GM12878 (cell line): ENCODE measurements around the gene KIRREL3. TPM values are rescaled to one million over a fixed set of nuclear protein-coding genes. Genes with fewer than 3 reads are reported as not detected.

ENCODE experiments used
- ATAC-seq: fragments of 200-7000 bp; cut with Tn5 transposase; 3 replicates; pipeline ENCODE4 v1.9.1; 2020; ENCODE audit warnings: mild to moderate bottlenecking, moderate library complexity
- BruUV-seq: library from RNA; stranded (reverse); fragments of 400-500 nt; replicated peaks from 2 replicates; lab custom pipeline; 2021; lab: Mats Ljungman, UMichigan
- CTCF ChIA-PET: fragments of 300-600 bp; sonication (Branson Sonifier 250); formaldehyde crosslinking; extraction: SDS; loops from one replicate; lab custom pipeline; 2021; ENCODE audit warnings: inconsistent platforms; lab: Yijun Ruan, JAX
- POLR2A ChIA-PET: fragments of 350-600 bp; formaldehyde crosslinking; extraction: SDS; loops from one replicate; lab custom pipeline; 2021; ENCODE audit warnings: inconsistent platforms; lab: Charles Lee
- RAD21 ChIA-PET: fragments of 300-600 bp; sonication (Branson Sonifier 250); formaldehyde crosslinking; loops from one replicate; lab custom pipeline; 2023; ENCODE audit warnings: antibody characterized with exemption; ENCODE audit not compliant: unreplicated experiment; lab: Charles Lee
- SMC1A ChIA-PET: fragments of 300-600 bp; sonication (Branson Sonifier 250); formaldehyde crosslinking; loops from one replicate; lab custom pipeline; 2023; ENCODE audit not compliant: unreplicated experiment, uncharacterized antibody; lab: Charles Lee
- DNase-seq: peaks from one replicate; pipeline ENCODE4 v3.0.0-alpha.2; 2011; ENCODE audit warnings: low read depth, low spot score
- FAIRE-seq: peaks from 3 replicates; lab custom pipeline; 2011; peaks lifted over from hg19 to GRCh38; lab: Jason Lieb, UNC
- H2AFZ ChIP-seq: 2 replicates; pipeline ENCODE4 v1.6.0; 2011; ENCODE audit warnings: low read depth, low read length, control low read depth; ENCODE audit not compliant: control insufficient read depth
- H3K27ac ChIP-seq: 2 replicates; pipeline ENCODE4 v1.5.1; 2011; ENCODE audit warnings: control low read depth; ENCODE audit not compliant: control insufficient read depth, insufficient read depth
- H3K27me3 ChIP-seq, 2 experiments: replicated peaks in 1 of 2; 2 replicates each; pipeline versions ENCODE4 v1.6.0 to v1.6.1; 2011; ENCODE audit warnings: low read length in 1 of 2; ENCODE audit not compliant: control insufficient read depth in 2 of 2, insufficient read depth in 2 of 2
- H3K36me3 ChIP-seq, 2 experiments: 2 replicates each; pipeline ENCODE4 v1.5.1; 2011; ENCODE audit warnings: low read length in 1 of 2; ENCODE audit not compliant: control insufficient read depth in 2 of 2, insufficient read depth in 2 of 2
- H3K4me1 ChIP-seq: 2 replicates; pipeline ENCODE4 v1.6.1; 2011; ENCODE audit warnings: mild to moderate bottlenecking, low read length, moderate library complexity, mixed read lengths; ENCODE audit not compliant: control insufficient read depth, insufficient read depth
- H3K4me2 ChIP-seq: 2 replicates; pipeline ENCODE4 v1.6.0; 2011; ENCODE audit warnings: control low read depth; ENCODE audit not compliant: control insufficient read depth, insufficient read depth
- H3K4me3 ChIP-seq: fragments of 200-600 bp; sonication (generic); 2 replicates; pipeline ENCODE4 v1.5.1; 2016
- H3K79me2 ChIP-seq: 2 replicates; pipeline ENCODE4 v1.6.0; 2011; ENCODE audit warnings: low read length; ENCODE audit not compliant: control insufficient read depth, insufficient read depth
- H3K9ac ChIP-seq: 2 replicates; pipeline ENCODE4 v1.8.0; 2011; ENCODE audit warnings: low read length, control low read depth, mixed read lengths; ENCODE audit not compliant: control insufficient read depth, insufficient read depth
- H3K9me3 ChIP-seq: replicated peaks from 3 replicates; pipeline ENCODE4 v1.5.1; 2011; ENCODE audit warnings: mild to moderate bottlenecking, low read length; ENCODE audit not compliant: control insufficient read depth, insufficient read depth
- H4K20me1 ChIP-seq: 2 replicates; pipeline ENCODE4 v1.6.0; 2011; ENCODE audit not compliant: control insufficient read depth, insufficient read depth
- ATF2 ChIP-seq: IDR thresholded peaks from 2 replicates; pipeline ENCODE4 v1.6.1; 2012; ENCODE audit warnings: low read length, inconsistent platforms
- ATF3 ChIP-seq: IDR thresholded peaks from 2 replicates; pipeline ENCODE4 v1.6.1; 2011; ENCODE audit warnings: low read depth, mild to moderate bottlenecking, low read length, moderate library complexity, borderline replicate concordance; ENCODE audit errors: extremely low read depth
- CEBPZ ChIP-seq: fragments of 150-350 bp; IDR thresholded peaks from 2 replicates; pipeline ENCODE4 v1.6.1; 2016; ENCODE audit warnings: low read depth, low read length
- EED ChIP-seq: sonication (generic); IDR thresholded peaks from 2 replicates; pipeline ENCODE4 v1.6.1; 2016; ENCODE audit warnings: antibody characterized with exemption, low read depth
- HDAC2 ChIP-seq: fragments of 200-600 bp; sonication (generic); IDR thresholded peaks from 2 replicates; pipeline ENCODE4 v1.6.1; 2017
- MTA2 ChIP-seq: fragments of 450-650 bp; IDR thresholded peaks from 2 replicates; pipeline ENCODE4 v1.6.1; 2016; ENCODE audit warnings: low read depth, mild to moderate bottlenecking, moderate library complexity
- RELA ChIP-seq: fragments of 450-650 bp; IDR thresholded peaks from 2 replicates; pipeline ENCODE4 v1.8.0; 2014; ENCODE audit warnings: borderline replicate concordance; ENCODE audit not compliant: partially characterized antibody
- RELB ChIP-seq: fragments of 450-650 bp; IDR thresholded peaks from 2 replicates; pipeline ENCODE4 v1.6.1; 2017; ENCODE audit warnings: low read depth, mild to moderate bottlenecking, moderate library complexity
- USF2 ChIP-seq: IDR thresholded peaks from 2 replicates; pipeline ENCODE4 v1.6.1; 2011; ENCODE audit warnings: low read depth, low read length, improper control_type of control experiment, borderline replicate concordance
- WRNIP1 ChIP-seq: IDR thresholded peaks from 2 replicates; pipeline ENCODE4 v1.6.1; 2011; ENCODE audit warnings: low read depth, low read length, improper control_type of control experiment, borderline replicate concordance
- YBX1 ChIP-seq: fragments of 450-650 bp; IDR thresholded peaks from 2 replicates; pipeline ENCODE4 v1.6.1; 2016; ENCODE audit warnings: antibody characterized with exemption
- WGBS: methylation state at CpG from one replicate; pipeline ENCODE4 v1.1.6; 2016; ENCODE audit warnings: low lambda C conversion rate; ENCODE audit not compliant: insufficient replicate concordance, insufficient coverage; ENCODE audit errors: missing lambda C conversion rate; 5-methylcytosine and 5-hydroxymethylcytosine counted together
- in situ Hi-C: fragments of 300-500 bp; cut with MboI; formaldehyde crosslinking; loops from 9 replicates; pipeline ENCODE4 v1.14.3; 2018; ENCODE audit warnings: mixed read lengths
- intact Hi-C: fragments of 100-400 bp; cut with micrococcal nuclease; formaldehyde crosslinking; loops from one replicate; pipeline ENCODE4 v1.14.2; 2022; ENCODE audit not compliant: unreplicated experiment
- polyA plus RNA-seq, 11 experiments: library from polyadenylated mRNA; depleted of rRNA in 4 of 11; unstranded in 6 of 11; stranded (reverse) in 5 of 11; fragments of >200 nt; fragmentation: Nextera tagmentation in 4 of 11; fragmentation: Illumina TruSeq in 1 of 11; extraction: Ambion mirVana in 4 of 11; extraction: Trizol in 1 of 11; gene quantifications; 1 replicate in 1 of 11; 2 replicates in 10 of 11; pipeline versions ENCODE4 v1.2.1 to v1.2.3, GENCODE V29; 2011 to 2016; ENCODE audit warnings: inconsistent platforms in 2 of 11, missing spikeins in 2 of 11, low read depth in 1 of 11
- total RNA-seq, 4 experiments: library from RNA; depleted of rRNA in 3 of 4; stranded (reverse); fragments of >200 nt in 3 of 4; fragmentation: Illumina TruSeq in 1 of 4; extraction: Trizol in 1 of 4; gene quantifications; 2 replicates each; pipeline versions ENCODE4 v1.2.1 to v1.2.3, GENCODE V29; 2013 to 2021

Gene KIRREL3
- total and polyA plus RNA-seq, 10 of the 15 experiments (the other 5 are each of a cell fraction or from before 2014, with no cell fraction given), result under 0.01 TPM; not detected in 9

- POLR2A ChIA-PET, result no interaction called here
- no peak overlapping the region for H3K27ac ChIP-seq
- CTCF ChIA-PET, result no interaction called here
- FAIRE-seq (no peak), DNase-seq (no peak), ATAC-seq (no peak)
- H4K20me1 ChIP-seq, result no peaks in the 10 kb centered on the region; the same call in 1 of the 2 replicates
- intact Hi-C loops (no loop called here), in situ Hi-C loops (no loop called here)
- no peaks in the 10 kb centered on the region for H3K36me3 ChIP-seq
- WGBS, result 68% methylated on average over 13 of the region's 15 CpGs
- BruUV-seq, result no TSS peak
- H3K4me2 ChIP-seq, result no peak overlapping the region
- no peak overlapping the region for H3K9ac ChIP-seq
- RAD21 ChIA-PET, result no interaction called here
- SMC1A ChIA-PET, result no interaction called here
- no peak overlapping the region for H3K4me3 ChIP-seq
- H2AFZ ChIP-seq, result no peak overlapping the region
- H3K4me1 ChIP-seq, result peaks cover 3% of the 10 kb centered on the region; the same call in 1 of the 2 replicates
- H3K79me2 ChIP-seq, result no peaks in the 10 kb centered on the region
- H3K9me3 ChIP-seq, result no peaks in the 10 kb centered on the region
- H3K27me3 ChIP-seq, result no peaks in the 10 kb centered on the region
- no peak for TF ChIP-seq MTA2
- TF ChIP-seq ATF3, result no peak
- no peak for TF ChIP-seq WRNIP1
- TF ChIP-seq YBX1, result no peak
- no peak for TF ChIP-seq EED
- TF ChIP-seq RELA, result no peak
- TF ChIP-seq USF2, result no peak
- no peak for TF ChIP-seq CEBPZ
- no peak for TF ChIP-seq HDAC2
- no peak for TF ChIP-seq ATF2
- no peak for TF ChIP-seq RELB
Observed at GRCh38 chr11:126407682-126408288, 592.8 kb downstream of the KIRREL3 start.
